Liver (tissue), 9 donors: ENCODE data around the gene WIPI1. TPM values are rescaled to one million over a fixed set of nuclear protein-coding genes. Genes with fewer than 3 reads are reported as not detected.
A peak's percentile ranks its signal among the peaks of the same experiment; 100 is the strongest.

Source experiments
- DNase-seq: peaks from one replicate; pipeline ENCODE4 v3.0.0-alpha.2; 2017; ENCODE audit warnings: low spot score
- H3K27ac ChIP-seq, 2 donors: one replicate each; pipeline ENCODE4 v1.7.0; 2013; ENCODE audit warnings: inconsistent platforms in 2 of 2, low read length in 2 of 2, control low read depth in 1 of 2, low read depth in 1 of 2, mild to moderate bottlenecking in 1 of 2
- H3K27me3 ChIP-seq, 4 donors: one replicate each; pipeline versions ENCODE4 v1.6.1 to v1.7.0; 2013; ENCODE audit warnings: low read length in 3 of 4, inconsistent platforms in 1 of 4, mild to moderate bottlenecking in 1 of 4, moderate library complexity in 1 of 4; ENCODE audit not compliant: control insufficient read depth in 4 of 4, insufficient read depth in 4 of 4
- H3K36me3 ChIP-seq, 4 donors: one replicate each; pipeline versions ENCODE4 v1.6.1 to v1.7.0; 2013; ENCODE audit warnings: low read length in 3 of 4, mild to moderate bottlenecking in 3 of 4, low read depth in 1 of 4, moderate library complexity in 1 of 4; ENCODE audit not compliant: control insufficient read depth in 4 of 4, insufficient read depth in 3 of 4
- H3K4me1 ChIP-seq, 4 donors: one replicate each; pipeline versions ENCODE4 v1.6.1 to v1.7.0; 2013; ENCODE audit warnings: low read length in 3 of 4, mild to moderate bottlenecking in 3 of 4, moderate library complexity in 1 of 4; ENCODE audit not compliant: control insufficient read depth in 4 of 4, insufficient read depth in 4 of 4
- H3K4me3 ChIP-seq, 3 donors: one replicate each; pipeline versions ENCODE4 v1.6.1 to v1.7.0; 2013; ENCODE audit warnings: low read length in 3 of 3, control low read depth in 1 of 3, low read depth in 1 of 3, mild to moderate bottlenecking in 1 of 3
- H3K9ac ChIP-seq, 2 donors: one replicate each; pipeline ENCODE4 v1.7.0; 2013; ENCODE audit warnings: low read length in 2 of 2, mild to moderate bottlenecking in 2 of 2, moderate library complexity in 2 of 2, control low read depth in 1 of 2, low read depth in 1 of 2
- H3K9me3 ChIP-seq, 4 donors: one replicate each; pipeline versions ENCODE4 v1.6.1 to v1.7.0; 2013; ENCODE audit warnings: low read length in 3 of 4; ENCODE audit not compliant: control insufficient read depth in 4 of 4
- EGR1 ChIP-seq, 2 donors: IDR thresholded peaks; 2 replicates each; pipeline ENCODE4 v1.6.1; 2016 to 2018; ENCODE audit warnings: antibody characterized with exemption in 2 of 2, low read depth in 2 of 2
- FOXA1 ChIP-seq: IDR thresholded peaks from 2 replicates; pipeline ENCODE4 v1.6.1; 2016; ENCODE audit warnings: antibody characterized with exemption
- FOXA2 ChIP-seq: IDR thresholded peaks from 2 replicates; pipeline ENCODE4 v1.6.1; 2016; ENCODE audit warnings: antibody characterized with exemption
- GABPA ChIP-seq, 2 donors: IDR thresholded peaks in 1 of 2; conservative IDR thresholded peaks in 1 of 2; 2 replicates each; pipeline ENCODE4 v1.6.1; 2016; ENCODE audit warnings: antibody characterized with exemption in 2 of 2, mild to moderate bottlenecking in 1 of 2, moderate library complexity in 1 of 2
- RAD21 ChIP-seq, 2 donors: IDR thresholded peaks; 2 replicates each; pipeline ENCODE4 v1.6.1; 2016; ENCODE audit warnings: antibody characterized with exemption in 2 of 2, mild to moderate bottlenecking in 2 of 2
- RXRA ChIP-seq, 2 donors: IDR thresholded peaks; 2 replicates each; pipeline ENCODE4 v1.6.1; 2017 to 2018; ENCODE audit warnings: antibody characterized with exemption in 2 of 2, mild to moderate bottlenecking in 1 of 2
- SP1 ChIP-seq: IDR thresholded peaks from 2 replicates; pipeline ENCODE4 v1.6.1; 2018; ENCODE audit warnings: antibody characterized with exemption, mild to moderate bottlenecking
- TAF1 ChIP-seq: conservative IDR thresholded peaks from 2 replicates; pipeline ENCODE4 v1.6.1; 2016; ENCODE audit warnings: antibody characterized with exemption, mild to moderate bottlenecking
- YY1 ChIP-seq: IDR thresholded peaks from 2 replicates; pipeline ENCODE4 v1.6.1; 2016; ENCODE audit warnings: antibody characterized with exemption, mild to moderate bottlenecking
- WGBS: extraction: QIAGEN DNeasy Blood & Tissue Kit; methylation state at CpG from one replicate; pipeline ENCODE4 v1.1.7; 2013; 5-methylcytosine and 5-hydroxymethylcytosine counted together
- polyA plus RNA-seq, 2 donors: library from polyadenylated mRNA; stranded (reverse) in 1 of 2; unstranded in 1 of 2; fragments of 200-250 nt in 1 of 2; fragments of >200 nt in 1 of 2; fragmentation: Nextera tagmentation in 1 of 2; extraction: Ambion mirVana in 1 of 2; gene quantifications; one replicate each; pipeline versions ENCODE4 v1.2.1 to v1.2.3, GENCODE V29; 2013 to 2015
- total RNA-seq, 2 donors: library from RNA; depleted of rRNA; stranded (reverse); fragments of >200 nt; gene quantifications; one replicate each; pipeline ENCODE4 v1.2.3, GENCODE V29; 2014
- TF ChIP-seq, protein P1 (sequence below): IDR thresholded peaks from 2 replicates; pipeline ENCODE4 v1.6.1; 2016; ENCODE audit warnings: antibody characterized with exemption, mild to moderate bottlenecking
- TF ChIP-seq, protein P2 (sequence below): IDR thresholded peaks from 2 replicates; pipeline ENCODE4 v1.6.1; 2016; ENCODE audit warnings: antibody characterized with exemption
- TF ChIP-seq, protein P3 (sequence below): IDR thresholded peaks from 2 replicates; pipeline ENCODE4 v1.6.1; 2016; ENCODE audit warnings: antibody characterized with exemption
- TF ChIP-seq, protein P4 (sequence below): fragments of 150-350 bp; IDR thresholded peaks from 2 replicates; pipeline ENCODE4 v1.5.1; 2017; ENCODE audit warnings: improper control_type of control experiment, low read depth, low read length; ENCODE audit not compliant: missing input control
- TF ChIP-seq, protein P5 (sequence below): IDR thresholded peaks from 2 replicates; pipeline ENCODE4 v1.6.1; 2016; ENCODE audit warnings: antibody characterized with exemption
- donor health status: healthy.
- donor health status: healthy.
- donor health status: healthy.
- donor health status: healthy.
- donor health status: healthy.

WIPI1 gene
- total and polyA plus RNA-seq, 4 donors, result 21.1 to 48.6 (median 29.8) TPM

DNA sequence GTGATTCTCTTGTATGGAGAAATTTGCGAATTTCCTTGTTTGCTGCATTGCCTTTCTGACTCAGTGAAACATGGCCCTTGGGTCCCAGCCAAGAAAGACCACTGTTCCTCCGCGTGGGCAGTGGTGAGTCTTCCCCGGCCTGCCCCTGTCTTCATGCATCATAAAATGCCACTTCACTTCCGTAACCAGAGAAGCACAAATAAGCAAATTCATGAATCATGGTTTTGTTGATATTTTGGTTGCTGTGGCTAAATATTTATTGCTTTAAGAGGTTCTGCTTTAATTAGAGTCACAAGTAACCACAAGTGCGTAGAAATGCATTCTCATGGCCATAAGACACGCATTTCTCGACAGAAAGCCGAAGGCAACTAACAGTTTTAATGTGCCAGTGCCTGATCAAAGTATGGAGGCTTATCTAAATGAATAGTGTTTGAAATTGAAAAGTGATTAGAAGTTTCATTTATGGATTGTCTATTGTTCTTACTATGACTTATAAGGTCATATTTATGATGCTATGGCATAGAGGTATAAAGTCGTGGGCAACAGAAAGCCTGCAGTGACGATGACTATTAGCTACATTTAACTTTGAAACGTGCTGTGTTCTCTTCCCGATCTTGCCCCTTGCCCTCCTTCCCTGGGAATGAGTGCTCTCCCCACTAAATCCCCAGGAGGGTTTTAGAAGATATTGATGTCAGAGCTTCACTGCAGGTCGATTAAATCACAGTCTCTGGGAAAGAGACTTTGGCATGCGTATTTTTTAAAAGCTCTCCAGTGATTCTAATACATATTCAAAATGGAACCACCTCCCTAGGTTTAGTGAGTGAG lies 76.0 kb downstream of the WIPI1 start:
- H3K4me3 ChIP-seq, result no peak overlapping the region
- H3K9ac ChIP-seq, result no peak overlapping the region
- peak overlapping the region; percentile 27 to 48 for H3K27ac ChIP-seq
- no peaks in the 10 kb centered on the region for H3K27me3 ChIP-seq
- 91% methylated on average over 15 of the region's 15 CpGs for WGBS
- no peaks in the 10 kb centered on the region for H3K9me3 ChIP-seq
- peaks cover 9 to 56% (median 44%) of the 10 kb centered on the region in 4 donors for H3K4me1 ChIP-seq
- TF ChIP-seq, protein P1, sequence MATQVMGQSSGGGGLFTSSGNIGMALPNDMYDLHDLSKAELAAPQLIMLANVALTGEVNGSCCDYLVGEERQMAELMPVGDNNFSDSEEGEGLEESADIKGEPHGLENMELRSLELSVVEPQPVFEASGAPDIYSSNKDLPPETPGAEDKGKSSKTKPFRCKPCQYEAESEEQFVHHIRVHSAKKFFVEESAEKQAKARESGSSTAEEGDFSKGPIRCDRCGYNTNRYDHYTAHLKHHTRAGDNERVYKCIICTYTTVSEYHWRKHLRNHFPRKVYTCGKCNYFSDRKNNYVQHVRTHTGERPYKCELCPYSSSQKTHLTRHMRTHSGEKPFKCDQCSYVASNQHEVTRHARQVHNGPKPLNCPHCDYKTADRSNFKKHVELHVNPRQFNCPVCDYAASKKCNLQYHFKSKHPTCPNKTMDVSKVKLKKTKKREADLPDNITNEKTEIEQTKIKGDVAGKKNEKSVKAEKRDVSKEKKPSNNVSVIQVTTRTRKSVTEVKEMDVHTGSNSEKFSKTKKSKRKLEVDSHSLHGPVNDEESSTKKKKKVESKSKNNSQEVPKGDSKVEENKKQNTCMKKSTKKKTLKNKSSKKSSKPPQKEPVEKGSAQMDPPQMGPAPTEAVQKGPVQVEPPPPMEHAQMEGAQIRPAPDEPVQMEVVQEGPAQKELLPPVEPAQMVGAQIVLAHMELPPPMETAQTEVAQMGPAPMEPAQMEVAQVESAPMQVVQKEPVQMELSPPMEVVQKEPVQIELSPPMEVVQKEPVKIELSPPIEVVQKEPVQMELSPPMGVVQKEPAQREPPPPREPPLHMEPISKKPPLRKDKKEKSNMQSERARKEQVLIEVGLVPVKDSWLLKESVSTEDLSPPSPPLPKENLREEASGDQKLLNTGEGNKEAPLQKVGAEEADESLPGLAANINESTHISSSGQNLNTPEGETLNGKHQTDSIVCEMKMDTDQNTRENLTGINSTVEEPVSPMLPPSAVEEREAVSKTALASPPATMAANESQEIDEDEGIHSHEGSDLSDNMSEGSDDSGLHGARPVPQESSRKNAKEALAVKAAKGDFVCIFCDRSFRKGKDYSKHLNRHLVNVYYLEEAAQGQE, result no peak
- no peak for TF ChIP-seq YY1
- TF ChIP-seq FOXA1, result no peak
- no peak for TF ChIP-seq FOXA2
- no peak for TF ChIP-seq SP1
- TF ChIP-seq TAF1, result no peak
- no peak for TF ChIP-seq RXRA (IDR thresholded peaks at IDR 0.05)
- no peak for TF ChIP-seq RAD21 (IDR thresholded peaks at IDR 0.05)
- TF ChIP-seq EGR1 (IDR thresholded peaks at IDR 0.05; ENCODE audit: low read depth in 2 of 2), result no peak
- TF ChIP-seq, protein P2, sequence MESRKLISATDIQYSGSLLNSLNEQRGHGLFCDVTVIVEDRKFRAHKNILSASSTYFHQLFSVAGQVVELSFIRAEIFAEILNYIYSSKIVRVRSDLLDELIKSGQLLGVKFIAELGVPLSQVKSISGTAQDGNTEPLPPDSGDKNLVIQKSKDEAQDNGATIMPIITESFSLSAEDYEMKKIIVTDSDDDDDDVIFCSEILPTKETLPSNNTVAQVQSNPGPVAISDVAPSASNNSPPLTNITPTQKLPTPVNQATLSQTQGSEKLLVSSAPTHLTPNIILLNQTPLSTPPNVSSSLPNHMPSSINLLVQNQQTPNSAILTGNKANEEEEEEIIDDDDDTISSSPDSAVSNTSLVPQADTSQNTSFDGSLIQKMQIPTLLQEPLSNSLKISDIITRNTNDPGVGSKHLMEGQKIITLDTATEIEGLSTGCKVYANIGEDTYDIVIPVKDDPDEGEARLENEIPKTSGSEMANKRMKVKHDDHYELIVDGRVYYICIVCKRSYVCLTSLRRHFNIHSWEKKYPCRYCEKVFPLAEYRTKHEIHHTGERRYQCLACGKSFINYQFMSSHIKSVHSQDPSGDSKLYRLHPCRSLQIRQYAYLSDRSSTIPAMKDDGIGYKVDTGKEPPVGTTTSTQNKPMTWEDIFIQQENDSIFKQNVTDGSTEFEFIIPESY, result no peak
- TF ChIP-seq, protein P3, sequence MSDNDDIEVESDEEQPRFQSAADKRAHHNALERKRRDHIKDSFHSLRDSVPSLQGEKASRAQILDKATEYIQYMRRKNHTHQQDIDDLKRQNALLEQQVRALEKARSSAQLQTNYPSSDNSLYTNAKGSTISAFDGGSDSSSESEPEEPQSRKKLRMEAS, result no peak
- TF ChIP-seq, protein P4, sequence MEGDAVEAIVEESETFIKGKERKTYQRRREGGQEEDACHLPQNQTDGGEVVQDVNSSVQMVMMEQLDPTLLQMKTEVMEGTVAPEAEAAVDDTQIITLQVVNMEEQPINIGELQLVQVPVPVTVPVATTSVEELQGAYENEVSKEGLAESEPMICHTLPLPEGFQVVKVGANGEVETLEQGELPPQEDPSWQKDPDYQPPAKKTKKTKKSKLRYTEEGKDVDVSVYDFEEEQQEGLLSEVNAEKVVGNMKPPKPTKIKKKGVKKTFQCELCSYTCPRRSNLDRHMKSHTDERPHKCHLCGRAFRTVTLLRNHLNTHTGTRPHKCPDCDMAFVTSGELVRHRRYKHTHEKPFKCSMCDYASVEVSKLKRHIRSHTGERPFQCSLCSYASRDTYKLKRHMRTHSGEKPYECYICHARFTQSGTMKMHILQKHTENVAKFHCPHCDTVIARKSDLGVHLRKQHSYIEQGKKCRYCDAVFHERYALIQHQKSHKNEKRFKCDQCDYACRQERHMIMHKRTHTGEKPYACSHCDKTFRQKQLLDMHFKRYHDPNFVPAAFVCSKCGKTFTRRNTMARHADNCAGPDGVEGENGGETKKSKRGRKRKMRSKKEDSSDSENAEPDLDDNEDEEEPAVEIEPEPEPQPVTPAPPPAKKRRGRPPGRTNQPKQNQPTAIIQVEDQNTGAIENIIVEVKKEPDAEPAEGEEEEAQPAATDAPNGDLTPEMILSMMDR, result no peak
- no peak for TF ChIP-seq GABPA (IDR thresholded peaks at IDR 0.05 in 1 of 2, conservative IDR thresholded peaks at IDR 0.05 in 1 of 2)
- TF ChIP-seq, protein P5, sequence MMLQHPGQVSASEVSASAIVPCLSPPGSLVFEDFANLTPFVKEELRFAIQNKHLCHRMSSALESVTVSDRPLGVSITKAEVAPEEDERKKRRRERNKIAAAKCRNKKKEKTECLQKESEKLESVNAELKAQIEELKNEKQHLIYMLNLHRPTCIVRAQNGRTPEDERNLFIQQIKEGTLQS, result no peak
- no peak for DNase-seq
- no peaks in the 10 kb centered on the region for H3K36me3 ChIP-seq
